Neural cell (in vitro differentiated cells): ENCODE measurements around the gene CDC37L1. TPM values are rescaled to one million over a fixed set of nuclear protein-coding genes. Genes with fewer than 3 reads are reported as not detected.

ENCODE experiments used
- H2AFZ ChIP-seq: fragments of 200-600, 300-800 bp; sonication (generic), shearing (Covaris generic); 2 replicates; pipeline ENCODE4 v1.6.0; 2014; ENCODE audit warnings: low read depth, mild to moderate bottlenecking, antibody characterized with exemption, low read length, moderate library complexity
- H3F3A ChIP-seq: fragments of 200-600 bp; shearing (Covaris generic); 2 replicates; pipeline ENCODE4 v1.6.1; 2016; ENCODE audit warnings: mild to moderate bottlenecking, moderate library complexity, mixed read lengths, antibody characterized with exemption, low read length; ENCODE audit not compliant: insufficient read depth, poor library complexity, severe bottlenecking
- H3K27ac ChIP-seq: fragments of 200-600, 300-800 bp; sonication (generic), shearing (Covaris generic); 2 replicates; pipeline ENCODE4 v1.5.1; 2014; ENCODE audit warnings: mild to moderate bottlenecking, low read length, moderate library complexity
- H3K27me3 ChIP-seq: fragments of 300-800, 200-600 bp; sonication (generic), shearing (Covaris generic); 2 replicates; pipeline ENCODE4 v1.6.0; 2014; ENCODE audit warnings: mild to moderate bottlenecking, low read depth, low read length, moderate library complexity; ENCODE audit not compliant: insufficient read depth
- H3K36me3 ChIP-seq: fragments of 300-800, 200-600 bp; sonication (generic), shearing (Covaris generic); 2 replicates; pipeline ENCODE4 v1.5.1; 2014; ENCODE audit warnings: mild to moderate bottlenecking, antibody characterized with exemption, low read length, moderate library complexity; ENCODE audit not compliant: insufficient read depth
- H3K4me2 ChIP-seq: fragments of 300-800, 200-600 bp; sonication (generic), shearing (Covaris generic); 2 replicates; pipeline ENCODE4 v1.6.0; 2014; ENCODE audit warnings: mild to moderate bottlenecking, low read length
- H3K4me3 ChIP-seq: fragments of 300-800, 200-600 bp; sonication (generic), shearing (Covaris generic); 2 replicates; pipeline ENCODE4 v1.5.1; 2014; ENCODE audit warnings: mild to moderate bottlenecking, low read length, moderate library complexity
- H3K79me2 ChIP-seq: fragments of 200-600 bp; shearing (Covaris generic); replicated peaks from 2 replicates; pipeline ENCODE4 v1.6.0; 2014; ENCODE audit warnings: mild to moderate bottlenecking, low read length, moderate library complexity; ENCODE audit not compliant: insufficient read depth
- H3K9ac ChIP-seq: fragments of 300-800, 200-600 bp; sonication (generic), shearing (Covaris generic); 2 replicates; pipeline ENCODE4 v1.6.1; 2016; ENCODE audit warnings: mild to moderate bottlenecking, low read length, mixed read lengths
- H3K9me2 ChIP-seq: fragments of 200-600 bp; shearing (Covaris generic); 2 replicates; pipeline ENCODE4 v1.6.1; 2016; ENCODE audit warnings: mild to moderate bottlenecking, low read length, mixed read lengths; ENCODE audit not compliant: insufficient read depth
- H3K9me3 ChIP-seq: fragments of 200-600, 300-800 bp; sonication (generic), shearing (Covaris generic); 2 replicates; pipeline ENCODE4 v1.6.1; 2016; ENCODE audit warnings: mild to moderate bottlenecking, mixed run types, low read length, moderate library complexity, mixed read lengths
- H4K20me1 ChIP-seq: fragments of 200-600 bp; shearing (Covaris generic); 2 replicates; pipeline ENCODE4 v1.6.1; 2016; ENCODE audit warnings: mild to moderate bottlenecking, mixed run types; ENCODE audit not compliant: insufficient read depth
- CTCF ChIP-seq: fragments of 450-650 bp; IDR thresholded peaks from 2 replicates; pipeline ENCODE4 v1.5.1; 2014; ENCODE audit warnings: antibody characterized with exemption, mild to moderate bottlenecking, moderate library complexity; ENCODE audit not compliant: poor library complexity, severe bottlenecking
- EP300 ChIP-seq: fragments of 450-650 bp; conservative IDR thresholded peaks from 2 replicates; pipeline ENCODE4 v1.6.1; 2014; ENCODE audit warnings: antibody characterized with exemption, mild to moderate bottlenecking, moderate library complexity; ENCODE audit not compliant: poor library complexity, severe bottlenecking
- EZH2 ChIP-seq: fragments of 200-600, 300-800 bp; shearing (Covaris generic), sonication (generic); IDR thresholded peaks from 2 replicates; pipeline ENCODE4 v1.6.1; 2014; ENCODE audit warnings: antibody characterized with exemption, low read length, borderline replicate concordance, mild to moderate bottlenecking; ENCODE audit not compliant: insufficient read depth, poor library complexity, severe bottlenecking
- MXI1 ChIP-seq: fragments of 450-650 bp; conservative IDR thresholded peaks from 2 replicates; pipeline ENCODE4 v1.6.1; 2014; ENCODE audit warnings: antibody characterized with exemption, mild to moderate bottlenecking; ENCODE audit not compliant: poor library complexity, severe bottlenecking
- POLR2AphosphoS5 ChIP-seq: IDR thresholded peaks from 2 replicates; pipeline ENCODE4 v1.6.1; 2012
- RAD21 ChIP-seq: fragments of 450-650 bp; conservative IDR thresholded peaks from 2 replicates; pipeline ENCODE4 v1.6.1; 2014; ENCODE audit warnings: antibody characterized with exemption, mild to moderate bottlenecking, moderate library complexity
- SMC3 ChIP-seq: fragments of 450-650 bp; conservative IDR thresholded peaks from 2 replicates; pipeline ENCODE4 v1.6.1; 2014; ENCODE audit warnings: antibody characterized with exemption, mild to moderate bottlenecking, moderate library complexity; ENCODE audit not compliant: poor library complexity
- TAF1 ChIP-seq: IDR thresholded peaks from 2 replicates; pipeline ENCODE4 v1.6.1; 2012; ENCODE audit warnings: low read depth
- polyA plus RNA-seq: library from polyadenylated mRNA; depleted of rRNA; stranded (reverse); fragments of >200 nt; gene quantifications from 2 replicates; pipeline ENCODE4 v1.2.3, GENCODE V29; 2014
- TF ChIP-seq, protein P1 (sequence below): IDR thresholded peaks from 2 replicates; pipeline ENCODE4 v1.6.1; 2012; ENCODE audit warnings: borderline replicate concordance

The CDC37L1 gene
- polyA plus RNA-seq, 1 donor from 2014 or later = 34.7 TPM

DNA sequence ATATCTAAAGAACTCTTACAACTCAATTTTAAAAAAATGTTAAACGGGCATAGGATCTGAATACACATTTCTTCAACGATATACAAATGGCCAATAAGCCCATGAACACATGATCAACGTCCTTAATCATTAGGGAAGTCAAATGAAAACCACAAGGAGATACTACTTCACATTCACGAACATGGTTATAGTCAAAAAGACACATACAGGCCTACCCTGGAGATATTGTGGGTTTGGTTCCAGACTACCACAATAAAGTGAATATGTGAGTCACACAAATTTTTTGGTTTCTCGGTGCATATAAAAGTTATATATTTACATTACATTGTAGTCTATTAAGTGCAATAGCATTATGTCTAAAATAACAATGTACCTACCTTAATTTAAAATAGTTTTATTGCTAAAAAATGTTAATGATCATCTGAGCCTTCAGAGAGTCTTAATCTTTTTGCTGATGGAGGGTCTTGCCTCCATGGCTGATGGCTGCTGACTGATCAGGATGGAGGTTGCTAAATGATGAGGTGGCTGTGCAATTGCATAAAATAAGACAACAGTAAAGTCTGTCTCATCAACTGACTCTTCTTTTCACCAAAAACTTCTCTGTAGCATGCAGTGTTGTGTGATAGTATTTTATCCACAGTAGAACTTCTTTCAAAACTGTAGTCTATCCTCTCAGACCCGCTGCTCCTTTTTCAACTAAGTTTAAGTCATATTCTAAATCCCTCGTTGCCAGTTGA, 46.5 kb downstream of the CDC37L1 start:
- H3K9me2 ChIP-seq = no peaks in the 10 kb centered on the region
- TF ChIP-seq EP300 = no peak
- no peak for TF ChIP-seq MXI1
- TF ChIP-seq POLR2AphosphoS5 = no peak
- no peak for TF ChIP-seq CTCF
- no peak for TF ChIP-seq TAF1
- TF ChIP-seq, protein P1, sequence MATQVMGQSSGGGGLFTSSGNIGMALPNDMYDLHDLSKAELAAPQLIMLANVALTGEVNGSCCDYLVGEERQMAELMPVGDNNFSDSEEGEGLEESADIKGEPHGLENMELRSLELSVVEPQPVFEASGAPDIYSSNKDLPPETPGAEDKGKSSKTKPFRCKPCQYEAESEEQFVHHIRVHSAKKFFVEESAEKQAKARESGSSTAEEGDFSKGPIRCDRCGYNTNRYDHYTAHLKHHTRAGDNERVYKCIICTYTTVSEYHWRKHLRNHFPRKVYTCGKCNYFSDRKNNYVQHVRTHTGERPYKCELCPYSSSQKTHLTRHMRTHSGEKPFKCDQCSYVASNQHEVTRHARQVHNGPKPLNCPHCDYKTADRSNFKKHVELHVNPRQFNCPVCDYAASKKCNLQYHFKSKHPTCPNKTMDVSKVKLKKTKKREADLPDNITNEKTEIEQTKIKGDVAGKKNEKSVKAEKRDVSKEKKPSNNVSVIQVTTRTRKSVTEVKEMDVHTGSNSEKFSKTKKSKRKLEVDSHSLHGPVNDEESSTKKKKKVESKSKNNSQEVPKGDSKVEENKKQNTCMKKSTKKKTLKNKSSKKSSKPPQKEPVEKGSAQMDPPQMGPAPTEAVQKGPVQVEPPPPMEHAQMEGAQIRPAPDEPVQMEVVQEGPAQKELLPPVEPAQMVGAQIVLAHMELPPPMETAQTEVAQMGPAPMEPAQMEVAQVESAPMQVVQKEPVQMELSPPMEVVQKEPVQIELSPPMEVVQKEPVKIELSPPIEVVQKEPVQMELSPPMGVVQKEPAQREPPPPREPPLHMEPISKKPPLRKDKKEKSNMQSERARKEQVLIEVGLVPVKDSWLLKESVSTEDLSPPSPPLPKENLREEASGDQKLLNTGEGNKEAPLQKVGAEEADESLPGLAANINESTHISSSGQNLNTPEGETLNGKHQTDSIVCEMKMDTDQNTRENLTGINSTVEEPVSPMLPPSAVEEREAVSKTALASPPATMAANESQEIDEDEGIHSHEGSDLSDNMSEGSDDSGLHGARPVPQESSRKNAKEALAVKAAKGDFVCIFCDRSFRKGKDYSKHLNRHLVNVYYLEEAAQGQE = no peak
- TF ChIP-seq SMC3 = no peak
- TF ChIP-seq EZH2 = no peak
- TF ChIP-seq RAD21 = no peak

GRCh38 chr9:4727593-4727992, 48.2 kb downstream of the CDC37L1 start:
- no peaks in the 10 kb centered on the region for H3K9me3 ChIP-seq
- H4K20me1 ChIP-seq = no peaks in the 10 kb centered on the region
- no peak overlapping the region for H3K4me2 ChIP-seq
- no peaks in the 10 kb centered on the region for H3K36me3 ChIP-seq
- peaks cover 25% of the 10 kb centered on the region for H3K79me2 ChIP-seq
- H3F3A ChIP-seq = no peaks in the 10 kb centered on the region
- no peak overlapping the region for H3K27ac ChIP-seq
- H2AFZ ChIP-seq = no peak overlapping the region
- TF ChIP-seq RAD21 = no peak
- TF ChIP-seq MXI1 = no peak
- no peak for TF ChIP-seq EP300
- TF ChIP-seq EZH2 = no peak
- TF ChIP-seq, protein P1 = no peak
- TF ChIP-seq CTCF = no peak
- TF ChIP-seq TAF1 = no peak
- no peak for TF ChIP-seq POLR2AphosphoS5
- TF ChIP-seq SMC3 = no peak
- H3K27me3 ChIP-seq = no peaks in the 10 kb centered on the region
- no peaks in the 10 kb centered on the region for H3K9me2 ChIP-seq
- H3K4me3 ChIP-seq = no peak overlapping the region
- no peak overlapping the region for H3K9ac ChIP-seq

More for the DNA sequence above, 46.5 kb downstream of the CDC37L1 start:
- H3K79me2 ChIP-seq = peaks cover 22% of the 10 kb centered on the region
- no peaks in the 10 kb centered on the region for H3K27me3 ChIP-seq
- H3K9ac ChIP-seq = no peak overlapping the region
- no peak overlapping the region for H2AFZ ChIP-seq
- no peaks in the 10 kb centered on the region for H3K9me3 ChIP-seq
- no peaks in the 10 kb centered on the region for H3F3A ChIP-seq
- no peak overlapping the region for H3K4me2 ChIP-seq
- H4K20me1 ChIP-seq = no peaks in the 10 kb centered on the region
- no peaks in the 10 kb centered on the region for H3K36me3 ChIP-seq
- no peak overlapping the region for H3K4me3 ChIP-seq
- H3K27ac ChIP-seq = no peak overlapping the region
